ENCODE measurements around the gene MED22.

The MED22 gene
- long read RNA-seq, transcript MED22-209 (4 exons, 3,867 nt), result major isoform, 14 of 23 reads
- long read RNA-seq, partial matches to known transcripts, result 0 of 23 reads
- long read RNA-seq, other reads (novel, unspliced or antisense), result 6 of 23 reads

GRCh38 chr9:133347985-133348717 is at the start of gene MED22, which contains the start of gene RPL7A:
TSS of gene MED22 (minus strand) at chr9:133348131. CDS start at chr9:133346662, 1,469 bp downstream.
TSS of gene RPL7A (plus strand) at chr9:133348218. CDS start at chr9:133348244, 26 bp downstream.
- TF ChIP-seq POLR2AphosphoS5 (IDR thresholded peaks at IDR 0.05; ENCODE audit: low read depth) (peak; percentile 99), SPI1 (IDR thresholded peaks at IDR 0.05; ENCODE audit: borderline replicate concordance, low read depth) (no peak; the same call in 1 of the 2 replicates)
- TF ChIP-seq, protein P1, sequence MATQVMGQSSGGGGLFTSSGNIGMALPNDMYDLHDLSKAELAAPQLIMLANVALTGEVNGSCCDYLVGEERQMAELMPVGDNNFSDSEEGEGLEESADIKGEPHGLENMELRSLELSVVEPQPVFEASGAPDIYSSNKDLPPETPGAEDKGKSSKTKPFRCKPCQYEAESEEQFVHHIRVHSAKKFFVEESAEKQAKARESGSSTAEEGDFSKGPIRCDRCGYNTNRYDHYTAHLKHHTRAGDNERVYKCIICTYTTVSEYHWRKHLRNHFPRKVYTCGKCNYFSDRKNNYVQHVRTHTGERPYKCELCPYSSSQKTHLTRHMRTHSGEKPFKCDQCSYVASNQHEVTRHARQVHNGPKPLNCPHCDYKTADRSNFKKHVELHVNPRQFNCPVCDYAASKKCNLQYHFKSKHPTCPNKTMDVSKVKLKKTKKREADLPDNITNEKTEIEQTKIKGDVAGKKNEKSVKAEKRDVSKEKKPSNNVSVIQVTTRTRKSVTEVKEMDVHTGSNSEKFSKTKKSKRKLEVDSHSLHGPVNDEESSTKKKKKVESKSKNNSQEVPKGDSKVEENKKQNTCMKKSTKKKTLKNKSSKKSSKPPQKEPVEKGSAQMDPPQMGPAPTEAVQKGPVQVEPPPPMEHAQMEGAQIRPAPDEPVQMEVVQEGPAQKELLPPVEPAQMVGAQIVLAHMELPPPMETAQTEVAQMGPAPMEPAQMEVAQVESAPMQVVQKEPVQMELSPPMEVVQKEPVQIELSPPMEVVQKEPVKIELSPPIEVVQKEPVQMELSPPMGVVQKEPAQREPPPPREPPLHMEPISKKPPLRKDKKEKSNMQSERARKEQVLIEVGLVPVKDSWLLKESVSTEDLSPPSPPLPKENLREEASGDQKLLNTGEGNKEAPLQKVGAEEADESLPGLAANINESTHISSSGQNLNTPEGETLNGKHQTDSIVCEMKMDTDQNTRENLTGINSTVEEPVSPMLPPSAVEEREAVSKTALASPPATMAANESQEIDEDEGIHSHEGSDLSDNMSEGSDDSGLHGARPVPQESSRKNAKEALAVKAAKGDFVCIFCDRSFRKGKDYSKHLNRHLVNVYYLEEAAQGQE (IDR thresholded peaks at IDR 0.05; ENCODE audit: insufficient replicate concordance, low read depth), result peak; percentile 86
- H3K27me3 ChIP-seq (ENCODE audit: insufficient read depth, poor library complexity, severe bottlenecking), result no peaks in the 10 kb centered on the region
- peak; percentile 92 to 95 for DNase-seq (ENCODE audit: low read depth in 1 of 2, low spot score in 1 of 2)
- peak within 1 kb of the TSS; percentile 96 for H3K27ac ChIP-seq (replicated peaks)
- peak within 1 kb of the TSS; percentile 81 for H3K4me3 ChIP-seq (replicated peaks; ENCODE audit: insufficient read depth, low read length)

DNA sequence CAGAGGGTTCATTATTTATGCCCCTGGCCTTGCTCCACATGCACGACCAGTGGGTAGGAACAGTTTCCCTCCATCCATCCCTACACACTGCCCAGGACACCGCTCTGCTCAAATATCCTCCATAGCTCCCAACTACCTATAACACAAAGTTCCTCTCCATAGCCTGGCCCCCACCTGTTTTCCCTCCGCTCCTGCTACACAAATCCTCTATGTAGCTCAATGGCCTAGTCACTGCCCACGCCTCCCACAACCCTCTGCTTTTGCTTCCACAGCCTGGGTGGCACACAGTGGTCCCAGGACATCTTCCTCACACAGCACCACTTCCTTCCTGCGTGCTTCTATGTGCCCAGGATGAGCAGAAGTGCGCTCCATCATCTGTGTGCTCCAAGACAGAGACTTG is 49.4 kb upstream of the MED22 start:
- Histone ChIP-seq H3K27me3 (ENCODE audit: insufficient read depth, poor library complexity, severe bottlenecking) (no peaks in the 10 kb centered on the region), H3K27ac (replicated peaks) (no peak overlapping the region), H3K4me3 (replicated peaks; ENCODE audit: insufficient read depth, low read length) (no peak overlapping the region)
- TF ChIP-seq GABPA (IDR thresholded peaks at IDR 0.05; ENCODE audit: low read depth) (no peak), CTCF (IDR thresholded peaks at IDR 0.05; ENCODE audit: insufficient read depth, low read length) (no peak), SPI1 (IDR thresholded peaks at IDR 0.05; ENCODE audit: borderline replicate concordance, low read depth) (no peak), POLR2AphosphoS5 (IDR thresholded peaks at IDR 0.05; ENCODE audit: low read depth) (no peak)
- TF ChIP-seq, protein P1 (IDR thresholded peaks at IDR 0.05; ENCODE audit: insufficient replicate concordance, low read depth), result no peak
- DNase-seq (ENCODE audit: low read depth in 1 of 2, low spot score in 1 of 2), result no peak

- no peak overlapping the region for H3K27ac ChIP-seq (replicated peaks)
- no peak for DNase-seq (ENCODE audit: low read depth in 1 of 2, low spot score in 1 of 2)
- H3K4me3 ChIP-seq (replicated peaks; ENCODE audit: insufficient read depth, low read length), result no peak overlapping the region
- H3K27me3 ChIP-seq (ENCODE audit: insufficient read depth, poor library complexity, severe bottlenecking), result no peaks in the 10 kb centered on the region
- TF ChIP-seq SPI1 (IDR thresholded peaks at IDR 0.05; ENCODE audit: borderline replicate concordance, low read depth) (no peak), GABPA (IDR thresholded peaks at IDR 0.05; ENCODE audit: low read depth) (no peak), POLR2AphosphoS5 (IDR thresholded peaks at IDR 0.05; ENCODE audit: low read depth) (no peak), CTCF (IDR thresholded peaks at IDR 0.05; ENCODE audit: insufficient read depth, low read length) (no peak)
- TF ChIP-seq, protein P1 (IDR thresholded peaks at IDR 0.05; ENCODE audit: insufficient replicate concordance, low read depth), result no peak
These were observed 49.0 kb upstream of the MED22 start for GRCh38 chr9:133396952-133397351.

All from HL-60 (cell line).